GM18517 (cell line): Measurements from ENCODE around the gene IGLL5.

Experiments
- ATAC-seq: cut with Tn5 transposase; IDR thresholded peaks from one replicate; pipeline ENCODE4 v1.9.1; 2021; ENCODE audit warnings: mild to moderate bottlenecking, moderate library complexity; ENCODE audit not compliant: unreplicated experiment

Gene IGLL5

GRCh38 chr22:22925146-22925804 is 37.7 kb downstream of the IGLL5 start:
- ATAC-seq, result no peak

GRCh38 chr22:22925805-22926369 is 38.3 kb downstream of the IGLL5 start:
- ATAC-seq, result no peak

- no peak for ATAC-seq
Observed at GRCh38 chr22:22926370-22927195, 39.0 kb downstream of the IGLL5 start.

- ATAC-seq, result no peak
Observed at GRCh38 chr22:22927196-22927887, 39.7 kb downstream of the IGLL5 start.

GRCh38 chr22:22927888-22928665 is 40.5 kb downstream of the IGLL5 start:
- ATAC-seq, result no peak

- peak; percentile 91 for ATAC-seq
Observed at GRCh38 chr22:22928666-22929380, 41.2 kb downstream of the IGLL5 start.

GRCh38 chr22:22929381-22930221 is 42.0 kb downstream of the IGLL5 start:
- no peak for ATAC-seq

GRCh38 chr22:22930222-22930497 is 42.5 kb downstream of the IGLL5 start:
- ATAC-seq, result no peak

- no peak for ATAC-seq
Observed at GRCh38 chr22:22930571-22931556, 43.2 kb downstream of the IGLL5 start.

- no peak for ATAC-seq
Observed at GRCh38 chr22:22931557-22932270, 44.1 kb downstream of the IGLL5 start.

GRCh38 chr22:22932512-22932941 is 44.9 kb downstream of the IGLL5 start:
- no peak for ATAC-seq

GRCh38 chr22:22933100-22933806 is 45.6 kb downstream of the IGLL5 start:
- ATAC-seq, result no peak

- ATAC-seq, result no peak
Observed at GRCh38 chr22:22933807-22934542, 46.4 kb downstream of the IGLL5 start.

- no peak for ATAC-seq
Observed at GRCh38 chr22:22934543-22935055, 47.0 kb downstream of the IGLL5 start.

- ATAC-seq, result peak; percentile 13
Observed at GRCh38 chr22:22935056-22935545, 47.5 kb downstream of the IGLL5 start.
